Measurements from ENCODE around the gene GRK5.

DNA sequence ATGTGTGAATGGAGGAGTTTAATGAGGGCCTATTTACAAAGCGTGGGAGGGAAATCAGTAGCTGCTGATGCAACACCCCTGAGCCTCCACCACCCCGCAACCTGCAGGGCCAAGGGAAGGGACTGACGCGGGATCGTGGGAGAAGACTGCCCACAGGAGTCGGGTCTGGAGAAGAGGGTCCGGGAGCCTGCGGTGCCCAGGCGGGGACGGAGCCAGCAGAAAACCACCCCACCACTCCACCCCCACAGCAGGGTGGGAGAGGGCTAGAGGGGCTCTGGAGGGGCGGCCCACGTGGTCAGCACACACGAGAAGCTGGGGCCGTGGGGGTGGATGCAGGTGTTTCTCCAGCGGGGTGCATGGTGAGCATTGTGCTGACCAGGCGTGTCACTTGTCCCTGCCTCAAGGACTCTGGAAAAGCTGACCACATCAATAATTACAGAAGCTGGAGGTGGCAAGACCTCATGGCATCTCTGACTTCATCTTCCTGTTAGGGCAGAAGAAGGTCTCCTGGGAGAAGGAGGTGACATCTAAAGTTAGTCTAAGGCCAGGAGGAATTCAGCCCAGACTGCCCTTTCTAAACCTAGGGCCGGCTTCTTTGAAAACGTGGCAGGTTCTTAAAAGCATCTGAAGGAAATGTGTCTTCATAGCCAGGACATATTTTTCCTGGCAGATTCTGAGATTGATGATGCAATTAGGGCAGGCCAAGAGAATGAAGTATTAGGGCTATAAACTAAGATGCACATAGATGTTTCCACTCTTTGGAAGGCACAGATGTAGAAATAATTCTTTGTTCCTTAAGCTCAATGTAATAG is 184.3 kb downstream of the GRK5 start:
- TF ChIP-seq POLR2A (IDR thresholded peaks at IDR 0.05) (no peak), EP300 (IDR thresholded peaks at IDR 0.05) (no peak), POLR2AphosphoS5 (IDR thresholded peaks at IDR 0.05) (peak in 1 of 4 donors; percentile 55)
- TF ChIP-seq, protein P1, sequence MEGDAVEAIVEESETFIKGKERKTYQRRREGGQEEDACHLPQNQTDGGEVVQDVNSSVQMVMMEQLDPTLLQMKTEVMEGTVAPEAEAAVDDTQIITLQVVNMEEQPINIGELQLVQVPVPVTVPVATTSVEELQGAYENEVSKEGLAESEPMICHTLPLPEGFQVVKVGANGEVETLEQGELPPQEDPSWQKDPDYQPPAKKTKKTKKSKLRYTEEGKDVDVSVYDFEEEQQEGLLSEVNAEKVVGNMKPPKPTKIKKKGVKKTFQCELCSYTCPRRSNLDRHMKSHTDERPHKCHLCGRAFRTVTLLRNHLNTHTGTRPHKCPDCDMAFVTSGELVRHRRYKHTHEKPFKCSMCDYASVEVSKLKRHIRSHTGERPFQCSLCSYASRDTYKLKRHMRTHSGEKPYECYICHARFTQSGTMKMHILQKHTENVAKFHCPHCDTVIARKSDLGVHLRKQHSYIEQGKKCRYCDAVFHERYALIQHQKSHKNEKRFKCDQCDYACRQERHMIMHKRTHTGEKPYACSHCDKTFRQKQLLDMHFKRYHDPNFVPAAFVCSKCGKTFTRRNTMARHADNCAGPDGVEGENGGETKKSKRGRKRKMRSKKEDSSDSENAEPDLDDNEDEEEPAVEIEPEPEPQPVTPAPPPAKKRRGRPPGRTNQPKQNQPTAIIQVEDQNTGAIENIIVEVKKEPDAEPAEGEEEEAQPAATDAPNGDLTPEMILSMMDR (IDR thresholded peaks at IDR 0.05) = no peak

Measured in sigmoid colon (tissue), 4 donors.